C4-2B (cell line): ENCODE measurements around the gene NPB.

Experiments
- H3K27ac ChIP-seq: fragments of 450-650 bp; 2 replicates; pipeline ENCODE4 v1.5.1; 2017
- CTCF ChIP-seq: fragments of 450-650 bp; conservative IDR thresholded peaks from 2 replicates; pipeline ENCODE4 v1.5.1; 2017; ENCODE audit warnings: mild to moderate bottlenecking
- ZFX ChIP-seq: fragments of 450-650 bp; IDR thresholded peaks from 2 replicates; pipeline ENCODE4 v1.6.1; 2017

The NPB gene

GRCh38 chr17:81860756-81861568 is 41.1 kb upstream of the NPB start:
- H3K27ac ChIP-seq = peak overlapping the region; percentile 96
- TF ChIP-seq ZFX (peak; percentile 73), CTCF (no peak)

- H3K27ac ChIP-seq = 0 out of 2 replicates have a peak overlapping the region, but pooled peaks have one; percentile 96
- TF ChIP-seq CTCF (no peak), ZFX (no peak)
These were observed 38.8 kb upstream of the NPB start for GRCh38 chr17:81863123-81863675.

- peak overlapping the region; percentile 100; the same call in 1 of the 2 replicates for H3K27ac ChIP-seq
- TF ChIP-seq CTCF = no peak
- TF ChIP-seq ZFX = no peak
These were observed 37.9 kb upstream of the NPB start for GRCh38 chr17:81863833-81864768.

- TF ChIP-seq CTCF (no peak), ZFX (no peak)
- H3K27ac ChIP-seq = peak overlapping the region; percentile 100
These were observed 36.7 kb upstream of the NPB start for GRCh38 chr17:81865358-81865732.

- peak overlapping the region; percentile 100 for H3K27ac ChIP-seq
- TF ChIP-seq CTCF = no peak
- TF ChIP-seq ZFX = no peak
These were observed 36.2 kb upstream of the NPB start for GRCh38 chr17:81865733-81866439.

- H3K27ac ChIP-seq = peak overlapping the region; percentile 100
- TF ChIP-seq CTCF (no peak), ZFX (no peak)
These were observed 35.4 kb upstream of the NPB start for GRCh38 chr17:81866440-81867169.
